CD4-positive, alpha-beta T cell treated with Interleukin-1 beta for 1 hour (primary cell): ENCODE data around the gene PSMD3.

Source experiments
- DNase-seq, 2 donors: peaks; one replicate each; pipeline ENCODE4 v3.0.0-alpha.2; 2020 to 2022

Gene PSMD3

DNA sequence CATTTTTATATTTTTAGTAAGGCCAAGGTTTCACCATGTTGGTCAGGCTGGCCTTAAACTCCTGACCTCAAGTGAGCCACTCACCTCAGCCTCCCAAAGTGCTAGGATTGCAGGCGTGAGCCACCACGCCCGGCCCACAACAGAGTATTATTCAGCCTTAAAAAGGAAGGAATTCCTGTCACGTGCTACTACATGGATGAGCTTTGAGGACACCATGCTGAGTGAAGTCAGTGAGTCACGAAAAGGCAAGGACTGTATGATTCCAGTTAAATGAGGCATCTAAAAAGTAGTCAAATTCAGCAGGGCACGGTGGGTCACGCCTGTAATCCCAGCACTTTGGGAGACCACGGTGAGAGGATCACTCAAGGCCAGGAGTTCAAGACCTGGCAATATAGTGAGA, 44.3 kb downstream of the PSMD3 start:
- no peak for DNase-seq

DNA sequence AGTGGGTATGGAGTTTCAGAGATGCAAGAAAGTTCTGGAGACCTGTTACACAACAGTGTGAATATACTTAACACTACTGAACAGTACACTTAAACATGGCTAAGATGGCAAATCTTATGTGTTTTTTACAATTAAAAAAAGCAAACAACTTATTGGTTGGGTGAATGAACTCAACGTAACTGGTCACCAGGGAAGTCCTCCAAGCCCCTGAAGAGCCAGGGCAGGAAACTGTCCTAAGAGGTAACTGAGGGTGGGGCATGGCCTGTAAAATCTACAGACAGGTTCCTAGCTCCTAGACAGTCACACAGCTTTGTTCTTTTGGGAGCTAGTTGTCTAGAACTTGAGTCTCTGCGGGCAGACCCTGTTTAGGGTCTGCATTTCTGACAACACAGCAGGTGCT, 45.0 kb downstream of the PSMD3 start:
- DNase-seq, result no peak

DNA sequence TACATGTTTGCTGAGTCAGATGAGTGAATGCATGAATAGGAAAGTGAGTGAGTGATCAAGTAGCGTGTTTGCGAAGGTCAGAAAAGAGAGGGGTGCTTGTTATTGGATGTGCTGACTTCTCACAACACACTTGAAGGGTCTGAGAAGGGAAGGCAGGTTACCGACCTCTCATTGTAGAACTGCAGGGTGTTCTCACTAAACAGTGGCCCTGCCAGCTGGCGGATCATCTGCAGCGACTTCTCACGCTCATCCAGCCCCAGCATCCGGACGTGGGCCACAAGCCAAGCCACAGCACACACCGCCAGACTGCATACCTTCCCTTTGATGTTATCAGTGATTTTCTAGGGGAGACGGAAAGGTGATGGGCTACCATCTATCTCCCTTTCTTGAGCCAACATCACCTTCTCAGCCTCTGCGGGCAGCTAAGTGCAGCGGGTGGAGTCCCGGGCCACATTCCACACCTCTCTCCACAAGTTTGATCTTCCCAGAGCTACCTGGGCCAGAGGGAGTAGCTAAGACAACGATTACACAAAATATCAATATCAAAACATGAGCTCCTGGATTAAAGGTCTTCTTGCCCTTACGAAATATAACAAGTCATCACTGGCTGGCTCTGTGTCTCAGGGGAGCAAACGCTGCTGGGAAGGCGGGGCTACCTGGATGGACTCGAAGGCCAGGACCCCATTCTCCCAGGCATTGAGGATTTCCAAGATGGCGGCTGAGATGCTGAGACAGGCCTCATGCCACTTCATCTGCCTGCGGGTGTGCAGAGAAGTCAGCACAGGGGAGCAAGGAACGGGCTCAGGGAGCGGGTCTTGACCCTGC, 45.6 kb downstream of the PSMD3 start:
- peak; percentile 20 to 46 for DNase-seq

DNA sequence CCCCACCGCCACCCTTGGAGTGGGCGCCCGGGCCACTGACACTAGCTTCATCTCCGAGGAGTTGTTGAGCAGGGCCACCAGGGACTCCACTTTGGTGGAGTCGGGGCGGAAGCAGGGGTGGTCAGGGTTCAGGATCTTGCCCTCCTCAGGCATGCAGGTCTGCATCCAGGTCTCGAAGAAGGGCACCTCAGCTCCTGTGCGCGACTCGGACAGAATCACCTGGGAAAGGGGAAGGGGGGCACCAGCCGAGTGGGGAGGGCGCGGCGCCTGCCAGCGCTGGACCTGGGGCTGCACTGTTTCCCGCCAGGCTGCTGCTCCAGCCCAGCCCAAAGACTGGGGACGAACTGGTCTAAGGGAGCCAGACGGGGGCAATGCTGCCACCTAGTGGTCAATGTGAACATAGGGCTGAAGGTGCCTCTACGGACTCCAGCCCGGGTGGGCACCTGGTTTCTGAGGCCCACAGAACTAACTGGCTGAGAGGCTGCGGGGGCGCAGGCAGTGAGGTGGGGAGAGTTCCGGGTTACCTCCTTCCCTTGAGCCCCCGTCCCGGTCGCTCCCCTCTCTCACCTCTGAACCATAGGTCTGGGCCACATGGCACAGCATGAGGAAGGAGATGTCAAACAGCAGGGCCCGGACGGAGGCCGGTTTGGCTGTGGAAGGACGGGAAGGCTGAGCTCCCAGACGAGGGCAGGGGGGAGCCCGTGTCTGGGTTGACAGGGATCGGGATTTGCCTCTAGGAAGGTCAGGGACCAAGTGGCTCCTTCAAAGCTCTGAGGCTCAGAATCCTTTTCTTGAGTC, 46.4 kb downstream of the PSMD3 start:
- DNase-seq, result peak; percentile 74 to 76

DNA sequence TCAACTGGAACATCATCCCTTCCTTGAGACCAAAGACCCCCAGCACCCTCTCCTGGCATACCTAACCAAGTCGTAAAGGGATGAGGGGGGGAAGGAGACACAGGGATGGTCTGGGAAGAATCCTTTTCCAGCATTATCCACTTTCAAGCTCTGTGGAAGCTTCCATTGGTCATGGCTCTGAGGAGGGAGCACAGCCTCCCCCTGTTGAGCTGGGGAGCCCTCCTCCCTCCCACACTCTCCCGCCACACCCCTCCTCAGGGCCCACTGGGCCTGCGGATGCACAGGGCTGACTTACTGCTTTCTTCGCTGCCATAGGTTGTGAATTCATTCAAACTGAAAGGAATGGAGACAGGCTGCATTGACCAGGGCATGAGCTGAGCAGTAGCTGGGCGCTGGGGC, 47.0 kb downstream of the PSMD3 start:
- DNase-seq, result no peak

DNA sequence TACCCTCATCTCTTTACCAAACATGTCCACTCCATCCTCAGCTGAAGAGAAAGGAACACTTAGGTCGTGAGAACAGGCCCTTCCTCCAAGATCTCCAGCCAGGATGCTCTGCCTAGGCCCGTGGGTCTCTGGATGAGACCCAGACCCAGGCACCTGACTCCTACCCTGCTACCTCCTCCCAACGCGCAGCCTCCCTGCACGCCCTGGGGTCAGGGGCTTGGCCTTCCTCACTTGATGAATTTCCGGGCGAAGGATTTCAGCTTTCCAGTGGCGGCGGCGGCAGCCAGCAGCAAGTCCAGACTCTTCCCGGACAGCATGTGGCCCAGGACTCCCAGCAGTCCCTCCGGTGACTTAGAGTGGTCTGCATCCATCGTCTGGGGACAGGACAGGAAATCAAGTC, 48.0 kb downstream of the PSMD3 start:
- DNase-seq, result no peak

DNA sequence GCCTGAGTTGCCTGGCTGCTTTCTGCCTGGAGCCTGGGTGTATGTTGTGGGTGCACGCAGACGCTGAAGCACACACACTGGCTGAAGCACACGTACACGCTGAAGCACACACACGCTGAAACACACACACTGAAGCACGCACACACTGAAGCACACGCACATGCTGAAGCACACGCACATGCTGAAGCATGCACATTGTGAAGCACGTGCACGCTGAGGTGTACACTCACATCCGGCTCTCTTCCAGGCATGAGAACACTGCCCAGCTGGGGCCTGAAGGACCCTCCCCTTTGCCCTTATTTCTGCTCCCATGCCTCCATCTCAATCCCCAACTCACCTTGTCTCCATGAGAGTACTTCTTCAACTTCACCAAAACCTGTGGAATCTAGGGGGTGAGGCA, 51.1 kb downstream of the PSMD3 start:
- DNase-seq, result no peak

DNA sequence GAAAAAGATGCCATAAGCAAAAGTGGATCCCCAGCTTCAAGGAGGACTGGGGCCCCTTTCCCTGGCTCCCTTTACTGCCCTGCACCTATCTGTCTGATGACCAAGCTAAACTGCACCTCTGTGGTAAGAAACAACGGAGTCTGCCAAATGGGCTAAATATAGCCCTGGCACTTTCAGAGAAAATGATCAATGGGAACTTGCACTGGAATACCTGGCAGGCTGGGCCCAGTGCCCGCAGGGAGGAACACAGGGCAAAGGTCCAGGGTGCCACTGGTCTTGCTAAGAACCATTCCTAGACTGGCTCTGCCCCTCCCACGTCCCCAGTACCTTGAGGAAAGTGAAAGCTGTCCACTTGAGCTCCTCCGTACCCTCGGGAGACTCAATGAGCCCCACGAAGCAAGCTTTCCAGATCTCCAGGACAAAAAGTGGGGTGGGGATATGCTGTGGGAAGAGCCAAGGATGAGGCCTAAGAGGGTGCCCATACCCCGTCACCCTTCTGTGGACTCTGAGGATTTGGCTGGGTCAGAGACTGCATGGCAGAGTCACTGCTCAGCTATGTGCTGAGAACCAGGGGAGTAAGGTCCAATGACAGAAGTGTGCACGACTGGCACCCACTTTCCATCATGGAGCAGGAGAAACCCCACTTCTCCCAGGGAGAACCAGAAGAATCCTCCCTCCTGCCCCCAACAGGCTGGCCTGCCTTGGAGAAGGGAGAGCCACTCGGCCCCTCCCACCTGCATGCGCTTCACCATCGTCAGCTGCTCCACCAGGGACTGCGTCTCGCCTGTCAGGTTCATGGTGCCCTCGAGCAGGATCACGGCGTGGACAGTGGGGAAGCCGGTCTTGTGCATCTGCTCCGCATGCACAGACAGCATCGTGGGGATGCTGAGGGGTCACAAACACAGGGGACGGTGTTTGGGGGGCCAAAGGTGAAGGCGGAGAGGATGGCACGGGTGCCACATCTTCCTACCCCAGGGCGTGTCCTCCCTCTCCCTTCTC, 52.0 kb downstream of the PSMD3 start:
- DNase-seq, result no peak

DNA sequence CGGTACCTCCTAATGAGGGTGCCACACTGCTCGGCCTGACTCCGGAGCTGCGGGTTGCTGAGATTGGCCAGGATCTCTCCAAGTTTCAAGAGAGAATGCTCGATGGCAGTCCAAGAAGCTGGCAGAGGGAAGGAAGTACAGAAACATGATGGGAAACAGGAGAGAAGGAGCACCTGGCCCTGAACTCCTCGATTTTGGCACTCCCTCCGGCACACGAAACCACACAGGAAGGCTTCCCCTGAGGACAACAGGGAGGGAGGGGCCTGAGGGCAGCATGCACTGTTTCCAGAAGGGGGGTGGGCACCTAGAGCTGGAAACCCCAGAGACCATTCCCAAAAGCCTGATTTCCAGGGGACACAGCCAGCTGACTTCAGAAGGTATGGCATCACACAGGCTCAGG, 52.7 kb downstream of the PSMD3 start:
- no peak for DNase-seq

DNA sequence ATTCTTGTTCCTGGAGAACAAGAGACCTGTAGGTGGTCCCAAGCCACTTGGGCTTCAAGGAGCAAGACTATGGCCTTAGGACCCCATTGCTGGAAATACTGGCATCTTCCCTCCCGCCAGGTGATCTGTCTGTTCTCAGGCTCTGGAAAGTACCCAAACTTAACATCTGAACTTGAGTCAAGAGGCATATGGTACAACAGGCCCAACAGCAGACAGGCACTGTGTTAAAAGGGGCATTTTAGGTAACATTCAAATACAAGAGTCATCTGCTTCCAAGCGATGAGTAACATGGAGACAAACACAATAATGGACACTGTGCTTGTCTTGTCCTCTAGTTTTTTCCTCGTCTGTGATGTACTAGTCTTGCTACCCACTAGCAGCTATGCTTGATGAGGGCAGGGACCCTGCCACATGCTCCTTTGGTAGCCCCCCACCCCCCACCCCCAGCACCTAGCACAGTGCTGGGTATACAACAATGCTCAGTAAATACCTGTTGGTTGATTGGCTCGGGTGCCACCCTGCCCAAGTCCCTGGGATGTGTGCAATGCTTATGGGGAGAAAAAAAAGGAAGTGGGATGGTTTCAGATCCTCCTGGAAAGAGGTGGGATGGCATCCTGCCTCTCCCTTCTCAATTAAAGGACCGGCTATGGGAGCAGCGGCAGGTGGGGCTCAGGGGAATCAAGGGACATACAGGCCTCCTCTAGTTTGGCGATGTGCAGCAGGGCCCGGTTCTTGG, 54.0 kb downstream of the PSMD3 start:
- no peak for DNase-seq

DNA sequence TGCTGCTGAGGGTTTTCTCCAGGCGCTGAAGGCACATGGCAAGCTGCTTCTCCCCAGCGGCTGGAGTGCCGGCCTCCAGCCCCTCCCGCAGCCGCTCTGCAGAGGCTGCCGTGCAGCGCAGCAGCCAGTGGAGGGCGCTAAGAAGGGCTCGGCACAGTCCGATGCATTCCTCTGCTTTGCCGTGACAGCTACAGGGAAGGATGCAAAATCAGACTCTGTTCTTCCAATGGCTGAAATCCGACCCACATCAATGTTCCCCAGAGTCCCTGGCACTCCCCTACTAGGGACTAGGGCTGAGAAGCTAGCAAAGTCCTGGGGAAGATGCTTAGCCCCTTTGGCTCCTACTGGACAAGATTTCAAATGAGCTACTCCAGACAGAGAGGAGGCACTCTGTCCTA, 54.6 kb downstream of the PSMD3 start:
- DNase-seq, result no peak

DNA sequence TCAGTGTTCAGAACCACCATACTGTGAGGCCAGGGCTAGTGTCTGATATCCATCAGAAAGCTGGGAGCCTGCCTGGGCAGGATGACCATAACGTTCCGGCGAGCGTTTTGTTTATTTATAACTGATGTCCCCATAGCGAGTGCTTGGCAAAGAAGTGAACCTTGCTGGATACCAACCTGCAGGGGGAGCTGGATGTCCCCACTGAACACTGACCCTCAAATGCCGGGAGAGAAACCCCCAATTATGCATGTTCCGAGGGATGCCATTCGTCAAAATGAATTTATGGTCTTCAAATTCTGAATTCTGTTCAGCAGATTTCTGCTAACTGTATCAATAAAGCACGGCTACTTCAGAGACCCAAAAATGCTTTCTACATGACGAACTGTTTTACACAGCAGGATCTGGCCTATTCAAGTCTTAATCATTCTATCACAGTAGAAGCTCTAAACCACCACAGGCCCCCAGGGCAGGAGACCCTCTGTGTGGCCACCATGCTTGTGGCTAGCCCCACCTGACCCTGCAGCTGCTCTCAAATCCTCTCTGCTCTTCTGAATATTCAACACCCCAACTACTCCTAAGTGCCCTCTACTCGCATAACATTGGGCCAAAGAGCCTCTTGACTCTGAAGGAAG, 58.4 kb downstream of the PSMD3 start:
- DNase-seq, result no peak

DNA sequence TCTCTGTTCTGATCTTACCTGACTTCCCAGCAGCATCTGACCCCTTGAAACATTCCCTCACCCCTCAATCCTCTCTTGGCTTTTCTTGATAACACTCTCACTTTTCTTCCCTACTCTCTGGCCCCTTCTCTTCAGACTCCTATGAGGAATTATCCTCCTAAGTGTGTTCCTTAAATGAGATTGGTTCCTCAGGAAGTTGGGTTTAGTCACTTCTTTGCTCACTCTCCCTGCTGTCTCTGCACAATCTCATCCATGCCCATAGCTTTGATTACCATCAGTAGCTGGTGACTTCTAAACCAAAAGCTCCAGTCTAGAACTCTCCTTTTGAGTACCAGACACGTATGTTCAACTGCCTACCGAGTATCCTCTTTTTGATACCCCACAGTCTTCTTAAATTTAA, 60.6 kb downstream of the PSMD3 start:
- no peak for DNase-seq
